Measurements from ENCODE around the gene ARL5A.

The ARL5A gene

GRCh38 chr2:151840216-151841046 is 12.2 kb upstream of the ARL5A start:
- no peak for DNase-seq

DNA sequence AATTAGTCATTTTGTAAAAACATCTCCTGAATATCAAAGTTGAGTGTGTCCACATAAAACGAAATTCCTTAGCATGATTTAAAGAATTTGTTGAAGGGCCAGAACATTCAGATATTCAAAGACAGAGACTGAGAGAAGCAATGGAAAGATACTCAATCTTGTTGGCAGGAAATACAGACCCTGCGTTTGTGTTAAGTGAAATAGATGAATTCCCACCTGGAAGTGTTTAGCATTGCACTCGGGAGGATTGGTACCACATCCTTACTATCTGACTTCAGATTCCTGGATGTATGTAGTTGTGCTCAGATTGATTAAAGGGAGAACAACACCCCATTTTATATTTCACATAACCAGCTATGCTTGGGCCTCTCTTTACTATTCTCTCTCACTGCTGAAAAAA is 9.7 kb upstream of the ARL5A start:
- DNase-seq = no peak

DNA sequence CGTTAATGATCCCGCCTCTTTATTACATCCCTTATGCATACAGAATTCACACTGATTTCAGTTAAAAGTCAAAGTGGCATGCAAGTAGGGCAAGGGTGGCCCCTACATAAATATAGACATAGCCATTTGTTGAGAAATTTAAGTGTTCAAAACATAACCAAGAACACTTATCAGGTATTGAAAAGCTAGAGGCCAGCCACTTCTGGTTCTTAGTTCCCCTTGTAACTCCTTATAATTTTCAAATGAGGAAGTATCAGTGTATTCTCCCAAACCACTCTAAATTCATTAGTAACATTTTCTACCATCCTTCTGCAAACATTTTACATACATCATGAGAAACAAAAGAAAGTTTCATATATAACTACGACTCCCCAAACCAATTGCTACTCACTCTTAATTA is 5.8 kb upstream of the ARL5A start:
- DNase-seq = no peak

DNA sequence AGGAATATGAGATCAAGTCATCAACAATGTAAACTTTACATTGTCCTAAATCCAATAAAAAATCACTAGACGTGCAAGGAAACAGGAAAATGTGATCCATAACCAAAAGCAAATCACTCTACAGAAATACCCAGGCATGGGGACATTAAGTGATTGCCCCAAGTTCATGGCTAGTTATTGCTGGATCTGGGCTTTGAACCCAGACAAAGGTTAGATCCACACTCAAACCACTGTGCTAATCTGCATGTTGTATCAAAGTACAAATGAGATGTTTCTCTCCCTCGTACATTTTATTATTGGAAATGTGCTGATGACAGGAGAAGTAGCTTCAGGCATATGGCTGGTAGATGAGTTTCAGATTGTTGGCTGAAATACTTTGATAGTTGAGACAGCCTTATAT is 2.7 kb upstream of the ARL5A start:
- no peak for DNase-seq

DNA sequence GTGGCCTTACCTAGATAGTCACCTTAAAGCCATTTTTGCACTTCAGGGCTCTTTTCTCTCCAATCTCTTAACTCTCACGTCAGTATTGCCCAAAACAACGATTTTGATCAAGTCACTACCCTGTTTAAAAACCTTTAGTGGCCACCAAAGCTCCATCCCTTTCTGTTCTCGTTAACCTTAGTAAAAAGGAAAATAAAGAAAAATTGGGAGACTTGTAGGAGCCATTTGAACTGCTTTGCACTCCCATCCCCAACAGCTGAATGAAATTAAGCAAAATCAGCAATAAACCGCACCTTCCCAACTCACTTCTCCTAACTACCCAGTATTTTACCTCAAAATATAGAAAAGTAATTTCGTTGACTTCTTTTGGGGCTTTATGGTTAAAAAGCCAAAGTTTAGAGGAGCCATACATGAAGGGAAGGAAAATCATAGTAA is 686 bp upstream of the ARL5A start:
- DNase-seq = no peak

DNA sequence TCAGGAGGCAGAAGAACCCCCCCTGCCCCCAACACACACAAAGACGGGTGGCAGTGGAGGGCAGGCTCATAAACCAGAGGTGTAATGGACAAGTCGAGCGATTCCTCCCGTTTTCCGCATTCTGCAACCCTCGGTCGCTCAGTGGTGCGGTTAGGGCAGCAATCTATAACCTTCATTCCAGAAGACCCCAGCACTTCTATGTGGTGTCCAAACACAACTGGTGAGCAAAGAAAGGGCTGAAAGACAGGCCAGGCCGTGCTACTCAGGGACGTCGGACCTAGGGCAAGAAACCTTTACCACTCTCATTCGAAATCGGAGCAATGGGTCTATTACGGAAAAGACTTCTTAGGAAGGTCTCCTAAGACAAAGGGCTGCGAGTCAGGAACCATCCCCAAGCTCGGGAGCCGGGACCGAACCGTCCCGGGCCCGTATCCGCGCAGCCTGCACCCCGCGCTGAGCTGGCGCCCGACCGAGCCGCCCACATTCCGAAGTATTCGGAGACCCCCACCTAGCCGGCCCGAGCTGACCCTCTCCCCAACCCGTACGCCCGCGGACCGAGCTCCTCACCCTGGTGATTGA is 568 bp downstream of the ARL5A start:
- peak; percentile 30 for DNase-seq

DNA sequence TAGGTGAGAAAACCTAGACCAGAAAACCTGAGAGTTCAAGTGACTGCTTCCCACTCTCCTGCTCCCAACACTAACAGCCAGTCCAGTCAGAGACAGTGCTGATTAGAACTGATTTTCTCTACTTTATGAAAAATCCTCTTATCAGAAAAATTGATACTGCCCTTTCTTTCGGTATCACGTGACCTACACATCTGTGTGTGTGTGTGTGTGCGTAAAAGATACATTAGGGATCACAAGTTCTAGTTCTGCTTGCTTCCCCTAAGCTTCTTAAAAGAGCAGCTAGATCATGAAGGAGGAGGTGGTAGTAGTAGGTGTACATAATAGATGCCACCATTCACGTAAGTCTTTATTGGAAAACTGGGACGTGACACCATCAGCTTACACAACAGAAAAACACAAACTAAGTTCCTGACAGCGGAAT is 1.5 kb downstream of the ARL5A start:
- DNase-seq = no peak

- DNase-seq = no peak
Observed at GRCh38 chr2:151824886-151825285, 3.3 kb downstream of the ARL5A start.

- no peak for DNase-seq
Observed at GRCh38 chr2:151823651-151824050, 4.6 kb downstream of the ARL5A start.

- no peak for DNase-seq
Observed at GRCh38 chr2:151819920-151820319, 8.3 kb downstream of the ARL5A start.

GRCh38 chr2:151817929-151818328 is 10.3 kb downstream of the ARL5A start:
- DNase-seq = no peak

GRCh38 chr2:151816843-151817242 is 11.4 kb downstream of the ARL5A start:
- DNase-seq = no peak

- no peak for DNase-seq
Observed at GRCh38 chr2:151815821-151816489, 12.3 kb downstream of the ARL5A start.

DNA sequence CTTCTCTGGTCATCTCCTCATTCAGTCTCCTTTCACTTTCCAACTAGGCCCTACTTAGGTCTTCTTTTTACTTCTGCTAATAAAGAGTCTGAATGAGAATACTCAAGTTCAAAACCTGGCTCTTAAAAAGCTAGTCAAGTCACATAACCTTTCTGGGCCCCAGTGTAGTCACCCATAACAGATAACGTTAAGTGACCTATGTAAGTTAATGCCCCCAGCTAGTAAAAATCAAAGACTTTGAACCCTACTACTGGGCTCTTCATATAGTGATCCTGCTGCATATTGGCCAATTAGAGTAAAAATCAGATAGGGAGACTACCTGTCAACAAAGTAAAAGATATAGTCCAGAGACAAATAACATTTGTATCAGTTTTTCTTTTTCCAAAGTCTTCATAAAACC is 17.7 kb downstream of the ARL5A start:
- no peak for DNase-seq

DNA sequence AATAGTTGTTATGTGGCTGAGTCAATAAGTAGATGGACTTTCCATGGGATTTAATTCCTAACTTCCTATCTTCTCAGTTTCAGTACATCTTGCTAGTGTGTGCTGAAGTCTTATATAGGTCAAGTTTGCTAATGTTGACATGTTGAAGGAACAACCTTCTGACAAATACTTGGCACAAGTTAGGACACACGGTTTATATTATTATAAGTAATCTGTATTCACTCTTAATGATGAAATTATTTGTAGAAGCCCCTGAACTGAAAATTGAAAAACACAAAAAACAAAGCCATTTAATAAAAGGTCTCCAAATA is 19.2 kb downstream of the ARL5A start:
- no peak for DNase-seq

DNA sequence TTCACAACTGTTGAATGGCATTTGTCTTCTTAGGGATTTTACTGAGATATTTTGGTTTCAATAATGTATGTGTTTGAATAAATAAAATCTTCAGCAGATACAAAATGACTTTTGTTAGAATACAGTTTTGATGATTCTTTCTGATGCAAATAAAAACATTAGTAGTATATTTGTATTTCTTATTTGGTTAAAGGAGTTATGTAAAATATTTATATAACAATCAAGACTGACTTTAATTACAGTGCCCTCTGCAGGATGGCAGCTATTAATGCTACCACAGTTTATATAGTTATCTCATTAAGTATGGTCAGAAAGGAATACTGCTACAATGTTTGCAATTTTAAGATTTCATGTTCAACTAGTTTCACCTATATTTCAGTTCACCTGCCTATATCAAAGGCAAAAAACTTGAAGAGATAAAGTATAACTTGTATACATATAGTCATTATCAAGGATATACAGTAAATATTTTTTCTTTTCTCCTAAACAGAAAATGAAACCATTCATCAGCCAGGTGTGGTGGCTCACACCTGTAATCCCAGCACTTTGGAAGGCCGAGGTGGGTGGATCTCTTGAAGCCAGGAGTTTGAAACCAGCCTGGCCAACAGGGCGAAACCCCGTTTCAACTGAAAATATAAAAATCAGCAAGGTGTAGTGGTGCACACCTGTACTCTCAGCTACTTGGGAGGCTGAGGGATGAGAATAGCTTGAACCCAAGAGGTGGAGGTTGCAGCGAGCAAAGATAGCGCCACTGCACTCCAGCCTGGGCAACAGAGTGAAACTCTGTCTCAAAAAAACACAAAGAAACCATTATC is 19.8 kb downstream of the ARL5A start:
- DNase-seq = no peak

DNA sequence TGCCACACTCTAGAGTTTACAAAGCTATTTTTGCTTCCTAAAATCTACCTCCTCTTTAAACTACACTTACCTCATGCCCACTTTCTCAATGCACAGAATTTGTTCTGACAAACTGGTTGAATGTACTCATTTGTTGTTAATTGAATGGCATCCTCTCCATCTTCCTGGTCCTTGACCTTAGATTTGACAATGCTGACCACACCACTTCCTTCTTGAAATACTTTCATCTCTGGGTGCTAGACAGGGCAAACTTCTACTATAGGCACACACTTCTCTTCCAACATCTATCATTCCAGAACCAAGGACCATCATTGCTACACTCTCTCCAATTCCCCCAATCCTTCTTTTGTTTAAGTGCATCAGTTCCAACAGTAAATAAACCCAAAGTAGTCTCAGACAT is 22.3 kb downstream of the ARL5A start:
- DNase-seq = no peak

DNA sequence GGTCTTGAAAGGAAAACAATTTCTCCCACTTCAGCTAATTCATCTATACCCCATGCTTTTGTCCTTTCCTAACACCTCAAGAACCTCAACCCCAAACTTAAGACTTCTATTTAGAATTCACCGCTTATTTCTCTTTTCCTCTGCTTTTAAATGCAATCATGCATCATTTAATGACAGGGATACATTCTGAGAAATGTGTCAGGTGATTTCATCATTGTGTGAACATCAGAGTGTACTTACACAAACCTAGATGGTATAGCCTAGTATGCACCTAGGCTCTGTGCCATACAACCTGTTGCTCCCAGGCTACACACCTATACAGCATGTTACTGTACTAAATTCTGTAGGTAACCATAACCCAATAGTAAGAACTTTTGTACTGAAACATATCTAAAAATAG is 22.9 kb downstream of the ARL5A start:
- no peak for DNase-seq

- no peak for DNase-seq
Observed at GRCh38 chr2:151803811-151804210, 24.4 kb downstream of the ARL5A start.

- no peak for DNase-seq
Observed at GRCh38 chr2:151802315-151802714, 25.9 kb downstream of the ARL5A start.

- no peak for DNase-seq
Observed at GRCh38 chr2:151799886-151800292, 28.3 kb downstream of the ARL5A start.

- no peak for DNase-seq
Observed at GRCh38 chr2:151796774-151797173, 31.4 kb downstream of the ARL5A start.

GRCh38 chr2:151795646-151796240 is 32.5 kb downstream of the ARL5A start:
- no peak for DNase-seq
